ENCODE results near the gene FIBP.

- TF ChIP-seq CTCF (IDR thresholded peaks at IDR 0.05) (no peak), POLR2A (IDR thresholded peaks at IDR 0.05) (no peak), POLR2AphosphoS5 (IDR thresholded peaks at IDR 0.05; ENCODE audit: insufficient read depth in 1 of 2, low read depth in 1 of 2) (no peak)
These were observed 24.2 kb downstream of the FIBP start for GRCh38 chr11:65863889-65864705.
